Neural cell (in vitro differentiated cells): ENCODE measurements around the gene XPR1. TPM values are rescaled to one million over a fixed set of nuclear protein-coding genes. Genes with fewer than 3 reads are reported as not detected.
A peak's percentile ranks its signal among the peaks of the same experiment; 100 is the strongest.

Experiments used
- H2AFZ ChIP-seq: fragments of 200-600, 300-800 bp; sonication (generic), shearing (Covaris generic); 2 replicates; pipeline ENCODE4 v1.6.0; 2014; ENCODE audit warnings: low read depth, mild to moderate bottlenecking, antibody characterized with exemption, low read length, moderate library complexity
- H3F3A ChIP-seq: fragments of 200-600 bp; shearing (Covaris generic); 2 replicates; pipeline ENCODE4 v1.6.1; 2016; ENCODE audit warnings: mild to moderate bottlenecking, moderate library complexity, mixed read lengths, antibody characterized with exemption, low read length; ENCODE audit not compliant: insufficient read depth, poor library complexity, severe bottlenecking
- H3K27ac ChIP-seq: fragments of 200-600, 300-800 bp; sonication (generic), shearing (Covaris generic); 2 replicates; pipeline ENCODE4 v1.5.1; 2014; ENCODE audit warnings: mild to moderate bottlenecking, low read length, moderate library complexity
- H3K27me3 ChIP-seq: fragments of 300-800, 200-600 bp; sonication (generic), shearing (Covaris generic); 2 replicates; pipeline ENCODE4 v1.6.0; 2014; ENCODE audit warnings: mild to moderate bottlenecking, low read depth, low read length, moderate library complexity; ENCODE audit not compliant: insufficient read depth
- H3K36me3 ChIP-seq: fragments of 300-800, 200-600 bp; sonication (generic), shearing (Covaris generic); 2 replicates; pipeline ENCODE4 v1.5.1; 2014; ENCODE audit warnings: mild to moderate bottlenecking, antibody characterized with exemption, low read length, moderate library complexity; ENCODE audit not compliant: insufficient read depth
- H3K4me2 ChIP-seq: fragments of 300-800, 200-600 bp; sonication (generic), shearing (Covaris generic); 2 replicates; pipeline ENCODE4 v1.6.0; 2014; ENCODE audit warnings: mild to moderate bottlenecking, low read length
- H3K4me3 ChIP-seq: fragments of 300-800, 200-600 bp; sonication (generic), shearing (Covaris generic); 2 replicates; pipeline ENCODE4 v1.5.1; 2014; ENCODE audit warnings: mild to moderate bottlenecking, low read length, moderate library complexity
- H3K79me2 ChIP-seq: fragments of 200-600 bp; shearing (Covaris generic); replicated peaks from 2 replicates; pipeline ENCODE4 v1.6.0; 2014; ENCODE audit warnings: mild to moderate bottlenecking, low read length, moderate library complexity; ENCODE audit not compliant: insufficient read depth
- H3K9ac ChIP-seq: fragments of 300-800, 200-600 bp; sonication (generic), shearing (Covaris generic); 2 replicates; pipeline ENCODE4 v1.6.1; 2016; ENCODE audit warnings: mild to moderate bottlenecking, low read length, mixed read lengths
- H3K9me2 ChIP-seq: fragments of 200-600 bp; shearing (Covaris generic); 2 replicates; pipeline ENCODE4 v1.6.1; 2016; ENCODE audit warnings: mild to moderate bottlenecking, low read length, mixed read lengths; ENCODE audit not compliant: insufficient read depth
- H3K9me3 ChIP-seq: fragments of 200-600, 300-800 bp; sonication (generic), shearing (Covaris generic); 2 replicates; pipeline ENCODE4 v1.6.1; 2016; ENCODE audit warnings: mild to moderate bottlenecking, mixed run types, low read length, moderate library complexity, mixed read lengths
- H4K20me1 ChIP-seq: fragments of 200-600 bp; shearing (Covaris generic); 2 replicates; pipeline ENCODE4 v1.6.1; 2016; ENCODE audit warnings: mild to moderate bottlenecking, mixed run types; ENCODE audit not compliant: insufficient read depth
- CTCF ChIP-seq: fragments of 450-650 bp; IDR thresholded peaks from 2 replicates; pipeline ENCODE4 v1.5.1; 2014; ENCODE audit warnings: antibody characterized with exemption, mild to moderate bottlenecking, moderate library complexity; ENCODE audit not compliant: poor library complexity, severe bottlenecking
- EP300 ChIP-seq: fragments of 450-650 bp; conservative IDR thresholded peaks from 2 replicates; pipeline ENCODE4 v1.6.1; 2014; ENCODE audit warnings: antibody characterized with exemption, mild to moderate bottlenecking, moderate library complexity; ENCODE audit not compliant: poor library complexity, severe bottlenecking
- EZH2 ChIP-seq: fragments of 200-600, 300-800 bp; shearing (Covaris generic), sonication (generic); IDR thresholded peaks from 2 replicates; pipeline ENCODE4 v1.6.1; 2014; ENCODE audit warnings: antibody characterized with exemption, low read length, borderline replicate concordance, mild to moderate bottlenecking; ENCODE audit not compliant: insufficient read depth, poor library complexity, severe bottlenecking
- MXI1 ChIP-seq: fragments of 450-650 bp; conservative IDR thresholded peaks from 2 replicates; pipeline ENCODE4 v1.6.1; 2014; ENCODE audit warnings: antibody characterized with exemption, mild to moderate bottlenecking; ENCODE audit not compliant: poor library complexity, severe bottlenecking
- POLR2AphosphoS5 ChIP-seq: IDR thresholded peaks from 2 replicates; pipeline ENCODE4 v1.6.1; 2012
- RAD21 ChIP-seq: fragments of 450-650 bp; conservative IDR thresholded peaks from 2 replicates; pipeline ENCODE4 v1.6.1; 2014; ENCODE audit warnings: antibody characterized with exemption, mild to moderate bottlenecking, moderate library complexity
- REST ChIP-seq: IDR thresholded peaks from 2 replicates; pipeline ENCODE4 v1.6.1; 2012; ENCODE audit warnings: borderline replicate concordance
- SMC3 ChIP-seq: fragments of 450-650 bp; conservative IDR thresholded peaks from 2 replicates; pipeline ENCODE4 v1.6.1; 2014; ENCODE audit warnings: antibody characterized with exemption, mild to moderate bottlenecking, moderate library complexity; ENCODE audit not compliant: poor library complexity
- TAF1 ChIP-seq: IDR thresholded peaks from 2 replicates; pipeline ENCODE4 v1.6.1; 2012; ENCODE audit warnings: low read depth
- polyA plus RNA-seq: library from polyadenylated mRNA; depleted of rRNA; stranded (reverse); fragments of >200 nt; gene quantifications from 2 replicates; pipeline ENCODE4 v1.2.3, GENCODE V29; 2014

The XPR1 gene
- polyA plus RNA-seq, 1 donor from 2014 or later: 185 TPM

GRCh38 chr1:180838535-180838934, 206.7 kb downstream of the XPR1 start:
- peak overlapping the region; percentile 63 for H3K27ac ChIP-seq
- H3F3A ChIP-seq: peaks cover 10% of the 10 kb centered on the region
- H3K79me2 ChIP-seq: peaks cover 6% of the 10 kb centered on the region
- H3K4me2 ChIP-seq: peak overlapping the region; percentile 21
- TF ChIP-seq REST: no peak
- TF ChIP-seq RAD21: no peak
- no peak for TF ChIP-seq EP300
- TF ChIP-seq TAF1: no peak
- no peak for TF ChIP-seq POLR2AphosphoS5
- no peak for TF ChIP-seq SMC3
- TF ChIP-seq CTCF: no peak
- no peak for TF ChIP-seq MXI1
- TF ChIP-seq EZH2: no peak
- H3K4me3 ChIP-seq: no peak overlapping the region
- H2AFZ ChIP-seq: no peak overlapping the region
- peaks cover 7% of the 10 kb centered on the region for H3K36me3 ChIP-seq
- H3K9me3 ChIP-seq: no peaks in the 10 kb centered on the region
- no peak overlapping the region for H3K9ac ChIP-seq
- H3K27me3 ChIP-seq: no peaks in the 10 kb centered on the region
- H3K9me2 ChIP-seq: no peaks in the 10 kb centered on the region
- no peaks in the 10 kb centered on the region for H4K20me1 ChIP-seq

GRCh38 chr1:180839547-180839946, 207.7 kb downstream of the XPR1 start:
- Histone ChIP-seq H4K20me1 (no peaks in the 10 kb centered on the region), H3K9ac (no peak overlapping the region), H3F3A (peaks cover 10% of the 10 kb centered on the region), H3K4me2 (no peak overlapping the region), H3K9me3 (no peaks in the 10 kb centered on the region), H3K4me3 (no peak overlapping the region), H3K27me3 (no peaks in the 10 kb centered on the region), H3K79me2 (peaks cover 6% of the 10 kb centered on the region), H3K9me2 (no peaks in the 10 kb centered on the region), H3K27ac (no peak overlapping the region), H3K36me3 (peaks cover 4% of the 10 kb centered on the region), H2AFZ (no peak overlapping the region)
- no peak for TF ChIP-seq CTCF
- TF ChIP-seq MXI1: no peak
- TF ChIP-seq TAF1: no peak
- no peak for TF ChIP-seq SMC3
